ENCODE data around the gene RAD51B.
A peak's percentile ranks its signal among the peaks of the same experiment; 100 is the strongest.

The RAD51B gene

DNA sequence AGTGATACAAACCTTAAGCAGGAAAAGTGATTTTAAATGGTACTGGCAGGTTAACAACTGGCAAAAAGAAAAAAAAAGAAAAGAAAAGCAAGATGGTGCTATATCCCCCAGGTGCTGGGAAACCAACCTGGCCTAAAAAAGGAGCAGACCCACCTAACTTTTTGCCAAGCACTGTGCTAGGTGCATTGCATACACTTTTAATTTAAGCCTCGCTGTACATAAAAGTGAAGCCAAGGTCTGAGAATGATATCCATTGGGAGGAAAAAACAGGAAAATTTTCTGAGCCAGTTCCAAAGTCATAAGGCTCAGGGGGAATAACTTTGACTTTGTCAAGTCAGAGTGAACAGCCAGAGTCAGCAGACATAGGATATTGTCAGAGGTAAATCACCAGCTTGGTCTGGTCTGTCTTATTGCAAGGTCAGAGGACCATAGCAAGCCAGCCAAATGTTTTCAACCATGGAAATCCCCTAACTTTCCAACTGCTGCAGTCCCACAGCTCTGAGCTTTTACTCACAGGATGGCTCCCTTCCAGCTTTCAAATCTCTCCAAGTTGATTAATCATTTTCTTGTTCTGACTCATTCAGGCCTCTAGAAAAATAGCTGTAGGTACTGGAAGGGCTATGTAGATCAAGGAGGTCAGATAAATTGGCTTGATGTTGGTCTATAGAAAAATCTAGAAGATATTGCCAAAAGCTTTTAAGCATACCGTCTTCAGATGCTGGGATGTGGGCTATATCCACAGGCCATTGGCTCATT lies 412.9 kb downstream of the RAD51B start:
- H3K4me3 ChIP-seq (ENCODE audit: low read depth, low read length), result no peak overlapping the region
- TF ChIP-seq, protein P1, sequence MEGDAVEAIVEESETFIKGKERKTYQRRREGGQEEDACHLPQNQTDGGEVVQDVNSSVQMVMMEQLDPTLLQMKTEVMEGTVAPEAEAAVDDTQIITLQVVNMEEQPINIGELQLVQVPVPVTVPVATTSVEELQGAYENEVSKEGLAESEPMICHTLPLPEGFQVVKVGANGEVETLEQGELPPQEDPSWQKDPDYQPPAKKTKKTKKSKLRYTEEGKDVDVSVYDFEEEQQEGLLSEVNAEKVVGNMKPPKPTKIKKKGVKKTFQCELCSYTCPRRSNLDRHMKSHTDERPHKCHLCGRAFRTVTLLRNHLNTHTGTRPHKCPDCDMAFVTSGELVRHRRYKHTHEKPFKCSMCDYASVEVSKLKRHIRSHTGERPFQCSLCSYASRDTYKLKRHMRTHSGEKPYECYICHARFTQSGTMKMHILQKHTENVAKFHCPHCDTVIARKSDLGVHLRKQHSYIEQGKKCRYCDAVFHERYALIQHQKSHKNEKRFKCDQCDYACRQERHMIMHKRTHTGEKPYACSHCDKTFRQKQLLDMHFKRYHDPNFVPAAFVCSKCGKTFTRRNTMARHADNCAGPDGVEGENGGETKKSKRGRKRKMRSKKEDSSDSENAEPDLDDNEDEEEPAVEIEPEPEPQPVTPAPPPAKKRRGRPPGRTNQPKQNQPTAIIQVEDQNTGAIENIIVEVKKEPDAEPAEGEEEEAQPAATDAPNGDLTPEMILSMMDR (IDR thresholded peaks at IDR 0.05; ENCODE audit: insufficient read depth, low read depth, low read length, missing control alignments), result no peak
- DNase-seq (ENCODE audit: low read depth), result peak; percentile 95

- TF ChIP-seq, protein P1 (IDR thresholded peaks at IDR 0.05; ENCODE audit: insufficient read depth, low read depth, low read length, missing control alignments), result no peak
- no peak overlapping the region for H3K4me3 ChIP-seq (ENCODE audit: low read depth, low read length)
- no peak for DNase-seq (ENCODE audit: low read depth)
Observed at GRCh38 chr14:68233101-68233784, 413.7 kb downstream of the RAD51B start.

DNA sequence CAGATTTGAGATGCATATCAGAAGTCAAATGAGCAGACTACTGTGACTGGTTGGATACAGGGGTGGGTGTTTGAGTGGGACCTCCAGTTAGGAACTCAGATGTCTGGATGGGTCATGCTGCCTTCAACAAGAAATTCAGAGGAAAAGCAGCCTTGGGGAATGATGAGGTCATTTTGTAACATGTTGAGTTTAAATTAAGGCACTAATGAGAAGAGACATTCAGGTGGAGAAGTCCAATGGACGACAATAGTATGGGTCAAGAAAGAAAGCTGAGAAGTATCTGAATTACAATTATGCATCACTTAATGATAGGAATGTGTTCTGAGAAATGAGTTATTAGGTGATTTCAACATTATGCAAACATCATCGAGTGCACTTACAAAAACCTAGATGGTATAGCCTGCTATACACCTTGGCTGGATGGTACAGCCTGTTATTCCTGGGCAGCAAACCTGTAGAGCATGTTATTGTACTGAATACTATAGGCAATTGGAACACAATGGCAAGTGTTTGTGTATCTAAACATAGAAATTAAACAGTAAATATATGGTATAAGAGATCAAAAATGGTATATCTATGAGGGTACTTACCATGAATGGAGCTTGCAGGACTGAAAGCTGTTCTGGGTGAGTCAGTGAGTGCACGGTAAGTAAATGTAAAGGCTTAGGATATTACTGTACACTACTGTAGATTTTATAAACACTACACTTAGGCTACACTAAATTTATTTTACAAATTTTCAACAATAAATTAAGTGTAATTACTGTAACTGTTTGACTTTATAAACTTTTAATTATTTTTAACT lies 414.7 kb downstream of the RAD51B start:
- DNase-seq (ENCODE audit: low read depth), result no peak
- no peak overlapping the region for H3K4me3 ChIP-seq (ENCODE audit: low read depth, low read length)
- TF ChIP-seq, protein P1 (IDR thresholded peaks at IDR 0.05; ENCODE audit: insufficient read depth, low read depth, low read length, missing control alignments), result no peak

- no peak overlapping the region for H3K4me3 ChIP-seq (ENCODE audit: low read depth, low read length)
- TF ChIP-seq, protein P1 (IDR thresholded peaks at IDR 0.05; ENCODE audit: insufficient read depth, low read depth, low read length, missing control alignments), result no peak
- DNase-seq (ENCODE audit: low read depth), result no peak
Observed at GRCh38 chr14:68235011-68235410, 415.4 kb downstream of the RAD51B start.

- DNase-seq (ENCODE audit: low read depth), result no peak
- TF ChIP-seq, protein P1 (IDR thresholded peaks at IDR 0.05; ENCODE audit: insufficient read depth, low read depth, low read length, missing control alignments), result no peak
- no peak overlapping the region for H3K4me3 ChIP-seq (ENCODE audit: low read depth, low read length)
Observed at GRCh38 chr14:68236582-68237458, 417.2 kb downstream of the RAD51B start.

DNA sequence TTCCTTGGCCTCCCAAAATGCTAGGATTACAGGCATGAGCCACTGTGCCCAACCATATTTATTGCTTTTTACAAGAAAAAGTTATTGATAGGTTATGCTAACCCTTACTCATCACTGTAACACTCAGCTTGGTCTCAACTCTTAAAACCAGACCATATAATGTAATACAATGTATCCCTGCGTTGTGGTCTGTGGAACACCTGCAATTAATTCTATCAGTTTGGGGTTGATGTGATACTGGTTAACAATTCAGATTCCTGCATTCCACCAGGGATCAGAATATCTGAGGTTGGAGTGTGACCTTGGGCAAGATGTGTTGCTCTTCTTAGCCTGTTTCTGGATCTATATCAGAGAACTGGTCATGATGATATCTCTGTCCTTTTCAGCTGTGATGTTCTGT lies 419.0 kb downstream of the RAD51B start:
- H3K4me3 ChIP-seq (ENCODE audit: low read depth, low read length), result no peak overlapping the region
- TF ChIP-seq, protein P1 (IDR thresholded peaks at IDR 0.05; ENCODE audit: insufficient read depth, low read depth, low read length, missing control alignments), result no peak
- DNase-seq (ENCODE audit: low read depth), result no peak

All from GM12865 (cell line).